Left renal cortex interstitium (tissue), 4 donors: ENCODE results near the gene CILP2. TPM values are rescaled to one million over a fixed set of nuclear protein-coding genes. Genes with fewer than 3 reads are reported as not detected.

Experiments
- DNase-seq, 4 donors: peaks; one replicate each; pipeline ENCODE4 v3.0.0-alpha.2; 2013; ENCODE audit warnings: low read depth in 4 of 4, low spot score in 2 of 4, missing footprints in 1 of 4
- polyA plus RNA-seq, 4 donors: library from polyadenylated mRNA; unstranded; fragments of 120-200 nt; gene quantifications; one replicate each; pipeline ENCODE4 v1.2.1, GENCODE V29; 2013; ENCODE audit not compliant: insufficient read length in 4 of 4

Gene CILP2
- polyA plus RNA-seq, 4 donors: 0.07 to 0.27 (median 0.22) TPM

DNA sequence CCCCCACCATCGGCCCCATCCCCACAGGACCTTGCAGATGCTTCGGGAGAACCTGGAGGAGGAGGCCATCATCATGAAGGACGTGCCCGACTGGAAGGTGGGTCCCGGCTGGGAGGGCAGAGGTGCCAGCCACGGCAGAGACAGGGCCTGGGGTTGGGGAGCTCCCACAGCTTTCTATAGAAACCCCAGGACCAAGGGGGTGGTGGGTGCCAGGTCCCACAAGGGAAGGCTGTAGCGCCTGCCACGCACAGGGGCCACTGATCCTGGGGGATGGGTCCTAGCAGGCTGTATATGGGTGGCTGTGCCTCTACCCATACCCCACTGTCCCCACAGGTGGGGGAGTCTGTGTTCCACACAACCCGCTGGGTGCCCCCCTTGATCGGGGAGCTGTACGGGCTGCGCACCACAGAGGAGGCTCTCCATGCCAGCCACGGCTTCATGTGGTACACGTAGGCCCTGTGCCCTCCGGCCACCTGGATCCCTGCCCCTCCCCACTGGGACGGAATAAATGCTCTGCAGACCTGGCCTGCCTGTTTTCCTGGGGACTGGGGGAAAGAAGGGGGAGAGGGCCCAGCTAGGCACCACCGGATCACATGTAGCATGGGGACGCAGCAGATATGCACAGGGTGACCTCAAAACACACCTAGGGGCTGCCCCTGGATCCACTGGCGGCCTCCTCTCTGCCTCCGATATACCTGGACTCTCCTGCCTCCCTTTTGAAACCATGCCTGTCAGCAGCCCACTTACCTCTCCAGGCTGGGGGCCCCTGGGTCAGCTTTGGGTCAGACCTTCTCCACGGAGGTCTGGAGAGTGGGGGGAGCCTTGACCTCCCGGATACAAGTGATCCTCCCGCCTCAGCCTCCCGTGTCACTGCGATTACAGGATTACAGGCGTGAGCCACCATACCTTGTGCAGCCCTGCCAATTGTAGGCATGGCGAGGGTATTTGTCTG, 10.1 kb upstream of the CILP2 start:
- DNase-seq: no peak

DNA sequence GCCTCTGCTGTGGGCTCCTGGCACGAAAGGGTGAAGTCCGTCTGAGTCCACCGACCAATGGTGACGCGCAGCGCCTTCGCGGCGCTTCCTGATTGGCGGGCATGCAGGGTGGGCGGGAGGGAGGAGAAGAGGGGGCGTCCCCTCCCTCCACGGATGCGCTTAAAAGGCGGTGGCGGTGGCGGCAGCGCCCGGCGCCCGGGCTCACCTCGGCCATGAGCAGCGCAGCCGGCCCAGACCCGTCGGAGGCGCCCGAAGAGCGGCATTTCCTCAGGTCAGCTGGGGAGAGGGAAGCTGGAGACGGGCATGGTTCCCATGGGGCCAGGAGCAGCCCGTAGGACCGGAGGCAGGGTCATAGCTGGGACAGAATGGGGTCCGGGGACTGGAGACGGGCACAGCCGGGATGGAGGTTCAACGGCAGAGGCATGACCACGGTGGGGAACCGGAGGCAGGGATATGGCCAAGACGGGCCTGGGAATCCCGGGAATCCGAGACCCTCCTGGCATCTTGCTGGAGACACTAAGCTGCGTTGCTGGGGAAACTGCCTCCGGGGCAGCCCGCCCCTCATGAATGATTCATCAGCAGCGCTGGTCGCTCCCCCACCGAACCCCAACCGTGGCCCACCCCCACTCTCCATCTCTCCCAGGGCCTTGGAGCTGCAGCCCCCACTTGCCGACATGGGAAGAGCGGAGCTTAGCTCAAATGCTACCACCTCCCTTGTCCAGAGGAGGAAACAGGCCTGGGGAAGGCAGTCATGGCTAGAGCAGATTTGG, 9.2 kb upstream of the CILP2 start, which contains the start of gene YJEFN3:
Gene YJEFN3, plus strand, starts transcription at position 191 of the 770 bp plus-strand sequence. Its CDS starts 22 bp downstream, at position 213.
- DNase-seq: no peak

DNA sequence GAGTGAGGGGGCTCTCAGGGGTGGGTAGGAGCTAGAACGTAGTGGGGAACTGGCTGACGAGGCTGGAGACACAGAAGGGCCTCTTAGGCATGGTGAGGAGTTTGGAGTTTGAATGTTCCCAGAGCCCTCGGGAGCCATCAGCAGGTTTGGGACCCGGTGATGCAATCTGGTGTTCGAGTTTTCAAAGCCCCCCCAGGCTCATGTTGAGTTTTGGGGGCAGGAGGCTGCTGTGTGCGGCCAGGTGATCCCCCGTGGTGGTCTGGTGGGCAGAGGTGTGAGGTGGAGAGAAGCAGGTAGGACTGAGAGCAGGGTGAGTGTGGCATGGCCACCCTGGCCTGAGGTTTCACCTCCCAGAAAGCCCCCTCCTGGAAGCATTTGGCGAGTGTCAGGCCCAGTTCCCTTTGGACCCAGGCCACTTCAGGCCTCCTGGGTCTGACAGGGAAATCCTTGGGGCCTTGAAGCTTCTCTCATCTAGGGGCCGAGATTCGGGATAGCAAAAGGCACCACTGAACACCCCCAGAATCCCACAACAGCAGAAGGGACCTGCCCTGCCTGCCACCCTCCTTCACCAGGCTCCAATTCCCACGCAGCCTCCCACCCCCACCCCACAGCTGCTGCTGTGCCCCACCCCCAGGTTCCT, 8.2 kb upstream of the CILP2 start:
- no peak for DNase-seq

DNA sequence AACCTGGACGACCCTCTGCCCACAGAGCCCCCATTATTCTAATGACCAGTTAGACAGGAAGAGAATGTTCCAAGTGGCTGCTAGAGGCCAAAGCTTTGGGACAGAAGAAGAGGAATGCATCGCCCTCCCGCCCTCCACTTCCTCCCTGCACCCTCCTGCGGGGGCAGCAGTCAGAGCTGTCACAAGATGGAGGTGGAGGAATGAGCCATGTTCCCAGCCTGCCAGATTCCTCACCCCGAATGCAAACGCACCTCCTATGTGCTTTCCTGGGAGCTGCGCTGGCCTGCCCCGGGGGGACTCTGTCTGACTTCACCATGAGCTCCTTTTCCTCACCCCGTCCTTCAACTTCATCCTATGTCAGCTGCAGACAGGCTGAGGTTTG, 7.7 kb upstream of the CILP2 start:
- no peak for DNase-seq

DNA sequence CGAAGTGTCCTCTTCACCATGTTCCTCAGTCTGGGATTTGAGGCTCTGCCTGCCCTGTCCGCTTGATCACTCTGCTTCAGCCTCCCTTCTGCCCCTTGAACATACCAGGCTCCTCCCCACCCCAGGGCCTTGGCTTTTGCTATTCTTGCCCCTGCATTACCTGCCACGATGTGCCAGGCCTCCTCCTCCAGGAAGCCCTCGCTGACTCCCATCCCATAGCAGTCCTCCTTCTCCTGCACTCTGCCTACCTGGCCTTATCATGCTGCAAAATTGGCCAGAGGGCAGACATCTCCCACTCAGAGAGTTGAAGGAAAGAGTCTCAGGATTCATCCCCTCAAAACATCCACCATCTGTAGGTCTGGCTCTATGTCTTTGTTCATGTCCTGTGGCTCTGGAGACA, 7.2 kb upstream of the CILP2 start:
- no peak for DNase-seq

DNA sequence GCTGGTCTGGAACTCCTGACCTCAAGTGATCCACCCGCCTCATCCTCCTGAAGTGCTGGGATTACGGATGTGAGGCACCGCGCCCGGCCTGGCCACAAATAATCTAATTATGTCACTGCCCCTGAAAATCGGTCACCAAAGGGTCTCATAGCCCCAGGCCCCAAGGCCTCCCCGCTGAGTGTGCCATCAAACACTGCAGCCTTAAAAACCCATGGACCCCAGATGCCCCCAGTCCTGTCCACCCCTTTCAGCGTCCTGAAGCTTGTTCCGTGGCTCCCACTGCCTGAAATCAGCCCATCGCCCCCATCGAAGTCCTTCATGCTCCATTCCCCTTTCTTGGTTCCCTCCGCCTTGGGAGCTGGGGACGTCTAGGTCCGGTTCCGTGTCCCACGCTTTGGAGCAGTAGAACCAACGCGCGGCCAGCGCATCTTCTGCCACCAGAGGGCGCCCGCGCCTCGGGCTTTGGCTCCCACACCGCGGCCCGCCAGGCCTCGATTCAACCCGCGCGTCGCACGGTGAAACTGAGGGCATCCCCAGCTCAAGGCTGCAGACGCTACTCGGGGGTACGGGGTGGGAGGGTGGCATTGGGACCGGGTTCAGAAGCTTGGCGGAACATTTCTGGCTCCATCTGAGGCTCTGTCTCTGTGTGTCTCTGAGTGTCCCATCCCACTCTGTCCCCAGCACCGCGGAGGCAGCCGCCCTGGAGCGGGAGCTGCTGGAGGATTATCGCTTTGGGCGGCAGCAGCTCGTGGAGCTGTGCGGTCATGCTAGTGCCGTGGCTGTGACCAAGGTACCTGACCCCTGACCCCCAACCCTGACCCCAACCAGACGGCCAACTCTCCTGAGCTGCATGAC, 5.9 kb upstream of the CILP2 start:
- DNase-seq: no peak

DNA sequence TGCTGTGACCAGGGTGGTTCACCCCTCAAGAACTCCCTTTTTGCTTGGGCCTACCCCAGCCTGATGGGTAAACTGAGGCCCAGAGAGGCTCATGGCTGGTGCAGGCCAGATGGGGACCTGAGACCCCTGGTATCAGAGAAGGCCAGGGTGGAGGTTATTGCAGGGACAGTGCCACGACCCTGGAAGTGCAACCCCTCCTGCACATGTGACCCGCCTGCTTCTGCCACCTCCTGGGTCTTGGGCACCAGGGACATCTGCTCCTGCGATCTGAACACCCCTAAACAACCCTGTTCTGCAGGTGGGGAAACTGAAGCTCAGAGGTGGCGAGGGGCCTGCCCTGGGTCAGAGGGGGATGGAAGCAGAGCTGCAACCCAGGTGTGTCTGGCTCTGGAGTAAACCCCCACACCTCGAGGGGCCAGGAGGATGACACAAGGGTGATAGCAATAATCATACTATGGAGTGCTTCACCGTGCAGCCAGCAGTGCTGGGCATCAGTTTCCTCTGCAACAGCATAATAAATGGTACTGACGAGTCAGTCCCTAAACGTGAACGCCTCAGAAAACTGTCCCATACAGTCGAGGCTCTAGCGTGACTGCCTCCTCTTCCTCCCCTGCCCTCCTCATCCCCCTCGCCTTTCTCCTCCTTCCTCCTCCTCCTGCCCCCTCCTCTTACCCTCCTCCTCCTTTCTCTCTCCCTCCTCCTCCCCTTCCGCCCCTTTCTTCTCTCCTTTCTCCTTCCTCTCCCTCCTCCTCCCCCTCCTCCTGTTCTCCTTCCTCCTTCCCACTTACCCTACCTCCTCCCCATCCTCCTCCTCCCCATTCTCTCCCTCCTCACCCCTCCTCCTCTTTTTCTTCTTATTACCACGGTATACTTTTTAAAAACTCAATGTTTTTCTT, 5.0 kb upstream of the CILP2 start:
- no peak for DNase-seq

DNA sequence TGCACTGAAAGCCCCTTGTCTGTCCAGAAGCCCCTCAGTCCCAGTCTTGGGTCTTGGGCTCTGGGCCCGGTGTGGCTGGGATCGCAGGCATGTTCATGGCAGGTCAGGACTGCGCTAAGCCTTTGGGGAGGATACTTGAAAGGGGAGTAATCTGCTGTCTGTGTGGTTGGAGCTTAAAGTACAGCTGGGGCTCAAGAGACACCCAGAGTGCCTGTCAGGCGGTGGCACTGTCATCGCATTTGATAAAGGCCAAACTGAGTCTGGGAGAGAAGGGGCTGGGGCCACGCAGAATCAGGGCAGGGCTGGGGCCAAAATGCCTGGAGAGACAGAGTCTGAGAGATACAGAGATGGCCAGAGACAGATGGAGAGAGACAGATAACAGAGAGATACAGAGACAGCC, 4.2 kb upstream of the CILP2 start:
- no peak for DNase-seq

DNA sequence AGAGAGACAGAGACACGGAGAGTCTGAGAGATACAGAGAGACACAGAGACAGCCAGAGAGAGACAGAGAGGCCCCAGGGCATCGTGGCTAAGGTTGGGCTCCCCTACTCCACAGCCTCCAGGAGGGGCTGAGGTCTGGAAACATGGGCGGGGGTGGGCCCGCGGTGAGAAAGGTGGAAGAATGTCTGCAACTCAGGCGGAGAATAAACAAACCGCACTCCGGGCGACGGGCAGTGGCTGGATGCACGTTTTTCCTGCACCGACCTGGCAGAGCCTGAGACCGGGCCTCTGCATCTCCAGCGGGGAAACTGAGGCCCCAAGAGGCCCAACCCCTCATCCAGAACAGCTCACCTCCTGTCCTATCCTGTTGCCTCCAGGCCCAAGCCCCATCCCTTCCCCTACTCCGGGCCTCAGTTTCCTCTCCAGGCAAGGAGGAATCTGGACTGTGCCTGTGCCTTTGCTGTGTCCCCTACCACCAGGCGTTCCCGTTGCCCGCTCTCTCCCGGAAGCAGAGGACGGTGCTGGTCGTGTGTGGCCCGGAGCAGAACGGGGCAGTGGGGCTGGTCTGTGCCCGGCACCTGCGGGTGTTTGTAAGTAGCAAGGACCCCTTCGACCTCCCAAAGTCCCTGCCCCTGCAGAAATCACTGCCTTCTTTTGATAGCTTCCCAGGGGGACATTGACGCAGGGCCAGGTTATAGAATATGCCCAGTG, 3.4 kb upstream of the CILP2 start:
- DNase-seq: no peak

DNA sequence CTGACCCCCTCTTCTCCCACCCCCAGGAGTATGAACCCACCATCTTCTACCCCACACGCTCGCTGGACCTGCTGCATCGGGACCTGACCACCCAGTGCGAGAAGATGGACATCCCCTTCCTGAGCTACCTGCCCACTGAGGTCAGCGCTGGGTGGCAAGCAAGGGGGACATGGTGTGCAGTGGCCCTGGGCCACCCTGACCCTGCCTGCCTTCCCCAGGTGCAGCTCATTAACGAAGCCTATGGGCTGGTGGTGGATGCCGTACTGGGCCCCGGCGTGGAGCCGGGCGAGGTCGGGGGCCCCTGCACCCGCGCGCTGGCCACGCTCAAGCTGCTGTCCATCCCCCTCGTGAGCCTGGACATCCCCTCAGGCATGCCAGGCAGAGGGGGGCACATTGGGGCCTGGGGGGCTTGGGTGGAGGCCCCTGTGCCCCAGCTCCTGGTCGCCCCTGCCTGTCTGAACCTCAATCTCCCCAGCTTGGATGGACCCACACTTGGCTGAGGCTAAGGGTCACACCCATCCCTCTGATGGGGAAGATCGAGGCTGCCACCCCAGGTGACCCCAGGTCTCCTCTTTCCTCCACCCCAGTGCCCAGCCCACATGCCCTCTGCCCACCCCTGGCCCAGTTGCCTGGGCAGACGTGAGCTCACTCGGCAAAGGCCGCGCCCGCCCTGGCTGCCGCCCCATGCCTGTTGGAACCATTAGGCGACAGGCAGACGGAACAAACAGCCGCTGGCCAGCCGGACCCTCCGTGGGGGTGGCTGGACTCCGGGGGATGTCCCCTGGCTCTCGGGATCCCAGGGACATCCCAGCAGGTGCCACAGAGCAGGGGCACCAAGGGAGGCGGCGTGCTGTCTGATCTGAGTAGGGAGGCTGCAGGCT, 2.5 kb upstream of the CILP2 start:
- no peak for DNase-seq

DNA sequence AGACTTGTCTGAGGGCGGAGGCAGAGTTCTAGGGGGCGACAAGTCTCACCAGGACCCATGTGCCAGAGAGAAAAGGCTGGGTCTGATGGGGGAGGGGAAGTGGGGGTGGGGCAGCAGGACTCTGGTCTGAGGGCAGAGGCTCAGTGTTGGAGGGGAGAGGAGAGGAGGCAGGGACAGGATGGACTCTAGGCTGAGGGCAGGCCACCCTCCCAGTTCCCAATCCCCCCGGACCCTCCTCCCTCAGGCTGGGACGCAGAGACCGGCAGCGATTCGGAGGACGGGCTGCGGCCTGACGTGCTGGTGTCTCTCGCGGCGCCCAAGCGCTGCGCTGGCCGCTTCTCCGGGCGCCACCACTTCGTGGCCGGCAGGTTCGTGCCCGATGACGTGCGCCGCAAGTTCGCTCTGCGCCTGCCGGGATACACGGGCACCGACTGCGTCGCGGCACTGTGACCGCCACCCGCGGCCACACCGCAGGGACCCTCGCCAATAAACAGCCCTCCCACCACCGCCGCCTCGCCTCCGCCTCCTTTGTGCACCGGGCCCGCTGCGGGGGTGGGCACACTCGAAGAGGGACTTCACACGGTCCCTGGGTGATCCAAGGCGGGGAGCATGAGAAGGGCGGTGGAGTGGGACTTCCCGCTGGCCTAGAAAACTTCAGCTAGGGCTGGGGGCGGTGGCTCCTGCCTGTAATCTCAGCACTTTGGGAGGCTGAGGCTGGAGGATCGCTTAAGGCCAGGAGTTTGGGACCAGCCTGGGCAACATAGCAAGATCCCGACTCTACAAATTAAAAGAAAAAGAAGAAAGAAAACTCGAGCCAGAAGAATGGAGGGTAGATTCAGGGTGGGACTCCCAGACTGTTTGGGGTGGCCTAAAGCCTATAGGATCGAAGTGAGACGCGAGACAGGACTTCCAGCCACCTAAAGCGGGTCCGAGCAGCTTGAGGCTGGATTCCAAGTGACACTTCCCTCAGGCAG, 703 bp upstream of the CILP2 start:
- DNase-seq: no peak

DNA sequence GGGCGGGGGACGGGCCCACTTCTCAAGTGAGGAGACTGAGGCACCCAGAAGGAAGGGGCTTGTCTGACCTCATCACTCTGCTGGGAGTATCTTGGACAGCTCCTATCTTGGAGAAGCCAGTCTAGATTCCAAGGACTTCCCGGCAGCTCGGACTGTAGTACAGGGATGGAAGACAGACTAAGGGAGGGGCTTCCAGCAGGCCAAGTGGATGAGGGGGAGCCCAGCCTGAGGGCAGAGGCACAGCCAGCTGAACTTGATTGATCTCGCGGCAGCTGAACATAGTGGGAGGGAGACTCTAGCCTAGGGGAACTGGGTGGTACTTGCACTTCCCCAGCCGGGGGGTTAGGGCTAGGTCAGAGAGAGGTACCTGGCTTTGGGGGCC, 711 bp downstream of the CILP2 start:
- no peak for DNase-seq

DNA sequence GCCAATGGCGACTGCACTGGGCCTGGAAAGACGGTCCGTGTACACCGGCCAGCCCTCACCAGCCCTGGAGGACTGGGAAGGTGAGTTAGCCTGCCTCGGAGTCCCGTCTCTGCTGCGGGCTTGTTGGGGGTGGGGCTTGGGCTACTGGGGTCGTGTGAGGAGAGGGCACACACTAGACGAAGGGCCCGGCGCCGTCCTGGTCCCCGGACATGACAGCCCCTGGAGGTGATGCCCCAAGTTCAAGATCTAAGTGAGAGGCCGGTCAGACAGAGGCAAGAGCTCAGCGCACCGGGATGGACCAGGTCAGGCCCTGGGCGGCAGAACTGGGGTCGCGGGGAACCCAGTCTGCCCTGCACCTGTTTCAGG, 1.6 kb downstream of the CILP2 start:
- no peak for DNase-seq

DNA sequence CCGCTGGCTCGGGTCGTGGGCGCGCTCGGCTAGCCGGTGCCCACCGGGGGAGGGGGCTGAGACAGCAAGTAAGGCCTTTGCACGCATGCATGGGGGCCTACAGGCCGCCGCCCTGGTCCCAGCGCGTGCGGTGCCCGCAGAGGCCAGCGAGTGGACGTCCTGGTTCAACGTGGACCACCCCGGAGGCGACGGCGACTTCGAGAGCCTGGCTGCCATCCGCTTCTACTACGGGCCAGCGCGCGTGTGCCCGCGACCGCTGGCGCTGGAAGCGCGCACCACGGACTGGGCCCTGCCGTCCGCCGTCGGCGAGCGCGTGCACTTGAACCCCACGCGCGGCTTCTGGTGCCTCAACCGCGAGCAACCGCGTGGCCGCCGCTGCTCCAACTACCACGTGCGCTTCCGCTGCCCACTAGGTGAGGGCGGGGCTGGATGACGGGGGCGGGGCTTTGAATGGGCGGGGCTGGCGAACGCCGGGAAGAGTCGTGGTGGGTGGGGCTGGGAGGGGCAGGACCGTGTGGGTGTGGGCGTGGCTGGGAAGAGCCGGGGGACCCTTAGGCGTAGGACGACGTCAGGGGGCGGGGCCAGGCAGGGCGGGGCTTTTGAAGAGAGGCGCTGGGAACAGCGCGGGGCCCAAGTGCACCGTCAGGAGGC, 2.1 kb downstream of the CILP2 start:
- no peak for DNase-seq

DNA sequence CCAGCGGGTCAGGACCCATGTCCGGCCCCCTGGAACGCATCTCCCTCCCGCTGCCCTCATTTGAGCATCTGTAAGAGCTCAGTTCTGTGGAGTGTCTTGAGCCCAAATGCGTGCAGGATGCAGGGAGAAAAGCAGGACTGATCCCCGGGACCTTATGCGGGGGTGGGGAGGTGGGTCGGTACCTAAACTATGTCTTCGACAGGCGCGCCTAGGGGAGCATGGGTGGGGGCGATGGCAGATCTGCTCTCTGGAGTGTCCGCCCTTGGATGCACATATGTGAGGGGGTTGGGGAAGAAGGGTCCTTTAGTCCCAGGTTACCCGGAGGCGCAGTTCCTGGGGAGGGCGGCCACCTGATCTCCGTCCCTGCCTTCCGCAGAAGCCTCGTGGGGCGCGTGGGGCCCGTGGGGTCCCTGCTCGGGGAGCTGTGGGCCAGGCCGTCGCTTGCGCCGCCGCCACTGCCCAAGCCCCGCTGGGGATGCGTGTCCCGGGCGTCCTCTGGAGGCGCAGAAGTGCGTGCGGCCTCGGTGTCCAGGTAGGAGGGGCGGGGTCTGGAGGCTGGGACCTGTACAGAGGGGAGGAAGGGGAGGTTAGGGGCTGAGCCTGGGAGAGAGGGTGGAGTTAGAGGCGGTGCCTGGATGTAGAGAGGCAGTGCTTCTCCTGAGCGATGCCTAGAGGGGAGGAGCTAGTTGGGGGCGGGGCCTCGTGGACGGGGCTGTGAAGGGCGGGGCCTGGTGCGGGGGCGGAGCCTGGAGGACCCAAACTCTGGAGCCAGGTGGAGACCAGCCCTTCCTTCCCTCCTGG, 2.9 kb downstream of the CILP2 start:
- no peak for DNase-seq
